Fibroblast of lung (primary cell): ENCODE measurements around the gene CLEC2A.

Source experiments
- CTCF ChIP-seq, 2 donors: IDR thresholded peaks in 1 of 2; conservative IDR thresholded peaks in 1 of 2; 1 replicate in 1 of 2; 2 replicates in 1 of 2; pipeline ENCODE4 v1.5.1; 2011 to 2012; ENCODE audit warnings: low read length in 2 of 2, control low read depth in 1 of 2, inconsistent platforms in 1 of 2, low read depth in 1 of 2, mild to moderate bottlenecking in 1 of 2
- EZH2 ChIP-seq: IDR thresholded peaks from 2 replicates; pipeline ENCODE4 v1.5.1; 2012; ENCODE audit warnings: low read length, control low read depth, mild to moderate bottlenecking; ENCODE audit errors: missing control alignments

- TF ChIP-seq CTCF (conservative IDR thresholded peaks at IDR 0.05 in 1 of 2, IDR thresholded peaks at IDR 0.05 in 1 of 2; ENCODE audit: low read depth in 1 of 2, low read length in 2 of 2) (no peak), EZH2 (no peak)
These were observed at the start of gene CLEC2A for GRCh38 chr12:9932270-9932669.
